MV-4-11 (cell line): ENCODE measurements around the gene NAT14.

ENCODE experiments used
- DNase-seq: peaks from one replicate; lab custom pipeline; 2025; lab: John Stamatoyannopoulos, UW

The NAT14 gene

DNA sequence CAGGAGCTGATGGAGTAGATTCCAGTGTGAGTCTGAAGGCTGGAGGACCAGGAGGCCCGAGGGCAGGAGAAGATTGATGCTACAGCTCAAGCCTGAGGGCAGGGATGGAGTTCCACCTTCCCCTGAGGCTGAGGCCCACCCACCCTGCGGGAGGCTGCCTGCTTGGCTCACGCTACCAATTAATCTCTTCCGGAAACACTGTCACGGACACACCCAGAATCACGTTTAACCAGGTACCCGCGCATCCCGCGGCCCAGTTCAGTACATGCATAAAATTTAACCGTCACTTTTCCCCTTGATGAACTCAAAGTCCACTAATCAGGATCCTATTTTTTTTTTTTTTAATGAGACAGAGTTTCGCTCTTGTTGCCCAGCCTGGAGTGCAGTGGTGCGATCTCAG, 13.7 kb upstream of the NAT14 start:
- no peak for DNase-seq

DNA sequence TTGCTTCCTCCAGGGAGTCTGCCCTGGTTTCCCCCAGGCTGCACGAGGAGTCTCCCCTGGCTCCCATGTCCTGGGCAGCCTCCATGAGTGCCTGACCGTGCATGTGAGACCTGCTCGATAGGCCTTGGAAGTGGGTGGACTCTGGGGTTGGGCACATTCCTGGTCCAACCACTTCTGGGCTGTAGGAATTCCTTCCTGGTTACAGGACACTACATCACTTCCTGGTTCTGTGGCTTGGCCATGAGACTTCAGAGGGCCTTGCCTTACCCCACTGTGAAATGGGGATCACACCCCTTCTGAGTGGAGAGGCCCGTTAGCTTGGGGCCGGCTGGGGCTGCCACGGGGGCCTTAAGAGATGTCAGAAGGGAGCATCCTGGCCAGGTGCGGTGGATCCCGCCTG, 12.5 kb upstream of the NAT14 start:
- no peak for DNase-seq

DNA sequence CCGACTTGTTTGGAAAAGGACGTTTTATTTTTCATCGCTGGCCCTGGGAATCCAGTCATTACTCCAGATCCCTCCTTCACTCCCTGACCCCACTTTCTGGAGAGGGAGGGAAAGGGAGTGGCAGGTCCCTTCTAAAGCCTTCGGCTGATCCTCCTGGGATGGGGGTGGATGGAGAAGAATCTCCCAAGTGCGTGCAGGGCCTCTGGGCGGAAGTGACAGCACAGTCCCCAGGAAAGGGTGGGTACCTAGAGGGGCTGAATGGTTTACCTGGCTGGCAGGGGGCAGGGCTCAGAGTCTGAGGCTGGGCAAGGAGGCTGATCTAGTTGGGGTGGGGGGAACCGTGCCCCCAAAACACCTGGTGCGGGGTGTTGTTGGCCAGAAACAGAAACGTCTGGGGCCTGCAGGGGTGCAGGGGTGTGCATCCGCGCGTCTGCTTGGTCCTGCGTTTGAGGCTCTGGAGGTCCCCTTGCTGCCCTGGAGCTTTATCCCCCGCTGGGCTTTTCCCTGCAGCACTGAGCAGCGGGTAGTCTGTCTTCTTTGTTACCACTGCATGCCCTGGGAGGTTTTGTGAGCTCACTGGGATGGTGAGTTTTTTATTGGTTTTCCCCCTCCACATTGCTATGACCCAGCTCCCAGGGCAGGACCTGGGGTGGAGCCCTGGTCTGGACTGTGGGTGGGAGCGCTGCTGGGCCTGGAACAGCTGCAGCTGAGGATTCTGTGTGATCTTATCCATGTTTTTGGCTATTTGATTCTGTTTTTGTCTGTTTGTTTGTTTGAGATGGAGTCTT, 11.6 kb upstream of the NAT14 start:
- no peak for DNase-seq

DNA sequence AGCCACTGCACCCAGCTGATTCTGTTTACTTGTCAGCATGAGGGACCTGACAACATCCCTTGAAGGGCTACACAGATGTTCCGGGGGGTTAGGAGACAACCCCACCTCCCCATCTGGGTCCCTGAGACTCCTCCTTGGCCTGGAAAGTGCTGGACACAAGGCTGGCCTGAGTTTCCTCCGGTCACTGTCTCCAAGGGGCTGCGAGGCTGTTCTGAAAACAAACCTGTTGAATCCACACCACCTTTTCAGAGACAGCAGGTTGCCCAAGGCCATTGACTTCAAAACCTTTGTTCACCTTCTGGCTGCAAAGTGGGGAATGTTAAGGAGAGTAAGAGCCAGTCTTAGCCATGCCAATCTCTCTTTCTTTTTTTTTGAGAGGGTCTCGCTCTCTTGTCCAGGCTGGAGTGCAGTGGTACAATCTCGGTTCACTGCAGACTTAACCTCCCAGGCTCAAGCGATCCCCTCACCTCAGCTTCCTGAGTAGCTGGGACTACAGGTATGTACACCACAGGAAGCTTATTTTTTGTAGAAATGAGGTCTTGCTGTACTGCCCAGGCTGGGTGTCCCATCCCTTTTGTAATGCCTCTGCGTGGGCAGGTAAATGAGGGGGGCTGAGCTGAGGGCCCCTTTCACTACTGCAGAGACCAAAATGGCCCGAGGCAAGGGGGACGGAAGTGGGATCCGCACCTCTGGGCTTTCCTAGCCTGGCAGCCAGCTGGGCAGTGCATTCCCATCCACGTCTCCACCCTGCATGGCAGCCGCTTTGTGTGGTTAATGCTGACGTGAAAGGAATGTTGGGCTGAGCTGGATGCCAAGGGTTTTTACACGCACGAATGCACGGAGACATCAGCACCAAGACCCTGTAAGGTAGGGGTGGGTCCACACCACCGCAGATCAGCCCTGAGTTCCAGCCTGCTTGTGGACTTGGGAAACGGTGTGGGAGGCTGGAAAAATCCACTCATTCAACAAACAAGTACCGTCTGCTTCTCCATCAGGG, 10.4 kb upstream of the NAT14 start:
- no peak for DNase-seq

DNA sequence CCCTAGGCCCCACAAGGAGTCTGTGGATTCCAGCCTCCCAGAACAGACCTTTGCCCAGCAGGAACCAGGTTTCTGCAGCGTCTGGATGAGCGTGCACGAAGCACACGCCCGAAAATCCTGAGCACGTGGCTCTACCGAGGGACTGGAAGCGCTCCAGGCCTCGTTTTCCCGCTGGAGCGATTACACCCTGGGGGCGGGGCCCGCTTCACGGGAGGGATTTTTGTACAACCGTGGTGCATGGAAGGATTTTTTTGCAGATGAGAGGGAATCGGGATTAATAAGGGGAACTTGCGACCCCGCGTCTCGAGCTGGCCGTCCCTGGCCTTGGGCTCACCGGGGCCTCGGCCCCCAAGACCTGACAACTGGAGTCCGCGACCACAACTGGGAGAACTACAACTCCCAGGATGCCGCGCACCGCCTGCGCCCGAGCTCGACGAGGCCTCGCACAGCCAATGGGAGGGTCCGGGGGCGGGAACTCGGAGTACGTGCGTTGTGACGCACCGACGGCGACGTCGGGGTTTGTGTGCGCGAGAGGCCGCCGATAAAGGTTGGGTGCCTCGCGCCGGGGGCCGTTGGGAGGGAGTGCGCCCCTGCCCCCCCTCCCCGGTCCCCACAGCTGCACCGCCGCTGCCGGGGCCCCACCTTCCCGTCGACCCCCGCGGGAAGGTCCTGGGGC, 8.8 kb upstream of the NAT14 start, which contains the start of gene ZNF628:
ZNF628 (plus strand) TSS at position 518 of the 676 bp plus-strand sequence. CDS start 3,294 bp downstream, outside the sequence.
- DNase-seq = peak; percentile 98

DNA sequence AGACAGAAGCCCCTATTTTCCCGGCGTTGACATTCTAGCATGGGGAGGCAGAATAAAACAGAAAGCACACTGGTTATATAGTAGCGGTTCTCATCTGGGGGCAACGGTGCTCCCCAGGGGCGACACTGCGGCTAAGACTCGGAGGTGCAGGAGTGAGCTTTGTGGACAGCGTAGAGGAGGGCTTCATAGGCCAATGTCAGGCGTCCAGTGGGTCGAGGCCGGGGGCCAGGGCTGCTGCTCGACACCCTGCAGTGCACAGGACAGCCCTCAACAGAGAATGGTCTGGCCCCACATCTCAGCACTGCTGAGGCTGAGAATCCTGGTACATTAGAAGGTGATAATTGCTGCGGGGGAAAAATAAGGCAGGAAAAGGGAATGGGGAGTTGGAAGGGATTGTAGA, 7.1 kb upstream of the NAT14 start:
- DNase-seq = no peak

DNA sequence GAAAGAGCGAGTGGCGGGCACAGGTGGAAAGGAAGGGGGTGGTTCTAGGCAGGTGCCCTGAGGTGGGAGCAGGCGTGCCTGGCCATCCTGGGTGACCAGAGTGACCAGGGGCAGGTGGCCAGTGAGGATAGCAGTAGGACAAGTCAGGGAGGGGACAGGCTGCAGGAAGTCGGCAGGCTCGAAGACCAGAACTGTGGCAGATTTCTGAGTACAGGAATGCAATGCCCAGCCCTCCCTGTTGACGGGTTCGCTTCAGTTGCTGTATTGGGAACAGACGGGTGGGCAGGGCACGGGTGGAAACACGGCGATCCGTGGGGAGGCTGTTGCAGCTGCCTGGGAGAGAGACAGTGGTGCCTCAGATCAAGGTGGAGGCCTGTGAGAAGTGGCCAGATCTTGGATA, 6.6 kb upstream of the NAT14 start:
- no peak for DNase-seq

DNA sequence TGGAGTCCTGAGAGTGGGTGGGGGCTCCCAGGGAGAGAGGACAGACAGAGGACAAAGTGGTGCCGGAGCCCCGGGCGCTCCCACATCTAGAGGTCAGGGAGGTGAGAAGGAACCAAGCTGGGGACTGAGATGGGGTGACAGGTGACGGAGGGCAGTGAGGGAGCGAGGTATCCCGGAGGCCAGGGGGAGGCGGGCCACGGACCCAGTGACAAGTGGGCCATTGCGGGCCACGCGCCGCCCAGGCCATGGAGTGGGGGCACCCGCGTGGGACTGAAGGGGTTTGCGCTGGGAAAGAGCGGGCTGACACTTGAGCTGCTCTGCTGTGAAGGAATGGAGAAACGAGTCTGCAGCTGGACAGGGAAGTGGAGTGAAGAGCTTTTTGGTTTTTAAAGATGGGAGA, 5.9 kb upstream of the NAT14 start:
- no peak for DNase-seq

DNA sequence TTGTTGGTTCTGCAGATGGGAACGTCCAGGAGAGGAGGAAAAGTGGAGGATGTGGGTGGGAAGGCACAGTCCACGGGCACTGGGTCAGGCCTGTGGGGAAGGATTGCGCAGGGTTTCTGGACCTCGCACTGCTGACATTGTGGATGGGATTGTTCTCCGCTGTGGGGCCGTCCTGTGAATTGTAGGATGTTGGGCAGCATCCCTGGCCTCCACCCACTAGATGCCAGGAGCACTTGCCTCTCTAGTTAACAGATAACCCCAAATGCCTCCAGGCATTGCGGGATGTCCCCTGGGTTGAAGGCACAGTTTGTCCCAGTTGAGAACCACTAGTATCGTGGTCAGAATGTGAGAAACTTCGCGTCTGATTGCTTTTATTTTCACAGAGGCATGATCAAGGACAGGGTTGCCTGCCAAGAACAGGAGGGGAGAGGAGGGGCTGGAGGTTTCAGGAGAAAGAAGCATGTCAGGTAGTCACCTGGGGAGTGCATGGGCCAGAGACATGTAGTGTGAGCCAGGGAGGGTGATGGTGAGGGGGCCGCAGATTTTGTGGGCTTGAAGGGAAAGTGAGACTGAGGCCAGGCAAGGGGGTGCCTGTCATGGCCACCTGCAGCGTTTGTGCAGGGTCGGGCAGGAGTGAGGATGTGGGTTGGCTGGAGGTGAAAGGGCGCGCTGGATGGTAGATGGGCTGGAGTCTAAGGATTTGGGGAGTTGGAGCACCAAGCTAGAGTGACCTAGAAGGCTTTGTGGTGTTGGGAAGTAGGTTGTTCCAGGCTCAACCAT, 5.3 kb upstream of the NAT14 start:
- no peak for DNase-seq

DNA sequence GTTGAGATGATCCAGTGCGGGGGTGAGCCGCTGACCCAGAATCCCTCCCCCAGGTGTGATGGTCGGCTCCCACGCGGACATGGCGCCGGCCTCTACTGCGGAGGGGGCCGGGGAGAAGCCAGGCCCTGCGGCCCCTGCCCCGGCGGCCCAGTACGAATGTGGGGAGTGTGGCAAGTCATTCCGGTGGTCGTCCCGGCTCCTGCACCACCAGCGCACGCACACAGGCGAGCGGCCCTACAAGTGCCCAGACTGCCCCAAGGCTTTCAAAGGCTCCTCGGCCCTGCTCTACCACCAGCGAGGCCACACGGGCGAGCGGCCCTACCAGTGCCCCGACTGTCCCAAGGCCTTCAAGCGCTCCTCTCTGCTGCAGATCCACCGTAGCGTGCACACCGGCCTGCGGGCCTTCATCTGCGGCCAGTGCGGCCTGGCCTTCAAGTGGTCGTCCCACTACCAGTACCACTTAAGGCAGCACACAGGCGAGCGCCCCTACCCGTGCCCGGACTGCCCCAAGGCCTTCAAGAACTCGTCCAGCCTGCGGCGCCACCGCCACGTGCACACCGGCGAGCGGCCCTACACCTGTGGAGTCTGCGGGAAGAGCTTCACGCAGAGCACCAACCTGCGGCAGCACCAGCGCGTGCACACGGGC, 3.7 kb upstream of the NAT14 start:
- DNase-seq = no peak

DNA sequence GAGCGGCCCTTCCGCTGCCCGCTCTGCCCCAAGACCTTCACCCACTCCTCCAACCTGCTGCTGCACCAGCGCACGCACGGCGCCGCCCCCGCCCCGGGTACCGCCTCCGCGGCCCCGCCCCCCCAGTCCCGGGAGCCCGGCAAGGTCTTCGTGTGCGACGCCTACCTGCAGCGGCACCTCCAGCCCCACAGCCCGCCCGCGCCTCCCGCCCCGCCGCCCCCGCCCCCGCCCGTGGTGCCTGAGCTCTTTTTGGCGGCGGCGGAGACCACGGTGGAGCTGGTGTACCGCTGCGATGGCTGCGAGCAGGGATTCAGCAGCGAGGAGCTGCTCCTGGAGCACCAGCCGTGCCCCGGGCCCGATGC, 3.2 kb upstream of the NAT14 start:
- DNase-seq = no peak

DNA sequence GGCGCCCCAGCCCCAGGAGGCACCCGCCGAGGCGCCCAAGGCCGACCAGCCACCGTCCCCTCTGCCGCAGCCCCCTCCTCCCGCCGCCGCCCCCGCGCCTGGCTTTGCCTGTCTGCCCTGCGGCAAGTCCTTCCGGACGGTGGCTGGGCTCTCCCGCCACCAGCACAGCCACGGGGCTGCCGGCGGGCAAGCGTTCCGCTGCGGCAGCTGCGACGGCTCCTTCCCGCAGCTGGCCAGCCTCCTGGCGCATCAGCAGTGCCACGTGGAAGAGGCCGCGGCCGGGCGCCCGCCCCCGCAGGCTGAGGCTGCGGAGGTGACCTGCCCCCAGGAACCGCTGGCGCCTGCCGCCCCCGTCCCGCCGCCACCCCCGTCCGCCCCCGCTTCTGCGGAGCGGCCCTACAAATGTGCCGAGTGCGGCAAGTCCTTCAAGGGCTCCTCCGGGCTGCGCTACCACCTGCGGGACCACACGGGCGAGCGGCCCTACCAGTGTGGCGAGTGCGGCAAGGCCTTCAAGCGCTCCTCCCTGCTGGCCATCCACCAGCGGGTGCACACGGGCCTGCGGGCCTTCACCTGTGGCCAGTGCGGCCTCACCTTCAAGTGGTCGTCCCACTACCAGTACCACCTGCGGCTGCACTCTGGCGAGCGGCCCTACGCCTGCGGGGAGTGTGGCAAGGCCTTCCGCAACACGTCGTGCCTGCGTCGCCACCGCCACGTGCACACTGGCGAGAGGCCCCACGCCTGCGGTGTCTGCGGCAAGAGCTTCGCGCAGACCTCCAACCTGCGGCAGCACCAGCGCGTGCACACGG, 2.6 kb upstream of the NAT14 start:
- no peak for DNase-seq

DNA sequence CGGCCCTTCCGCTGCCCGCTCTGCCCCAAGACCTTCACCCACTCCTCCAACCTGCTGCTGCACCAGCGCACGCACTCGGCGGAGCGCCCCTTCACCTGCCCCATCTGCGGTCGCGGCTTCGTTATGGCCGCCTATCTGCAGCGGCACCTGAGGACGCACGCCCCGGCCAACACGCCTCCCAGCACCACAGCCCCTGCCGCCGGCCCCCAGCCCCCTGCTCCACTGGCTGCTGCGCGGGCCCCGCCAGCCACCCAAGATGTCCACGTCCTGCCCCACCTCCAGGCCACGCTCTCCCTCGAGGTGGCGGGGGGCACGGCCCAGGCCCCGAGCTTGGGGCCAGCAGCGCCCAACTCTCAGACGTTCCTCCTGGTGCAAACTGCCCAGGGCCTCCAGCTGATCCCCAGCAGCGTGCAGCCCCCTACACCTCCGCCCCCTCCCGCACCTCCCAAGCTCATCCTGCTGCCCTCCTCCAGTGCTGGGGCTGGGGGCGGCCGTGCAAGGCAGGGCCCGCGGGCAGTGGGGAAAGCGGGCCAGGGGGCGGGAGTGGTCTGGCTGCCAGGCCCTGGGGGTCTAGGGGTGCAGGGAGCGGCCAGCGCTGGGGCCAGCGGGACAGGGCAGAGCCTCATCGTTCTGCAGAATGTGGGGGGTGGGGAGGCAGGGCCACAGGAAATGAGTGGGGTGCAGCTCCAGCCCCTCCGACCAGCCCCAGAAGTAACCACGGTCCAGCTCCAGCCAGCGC, 1.9 kb upstream of the NAT14 start:
- DNase-seq = no peak

DNA sequence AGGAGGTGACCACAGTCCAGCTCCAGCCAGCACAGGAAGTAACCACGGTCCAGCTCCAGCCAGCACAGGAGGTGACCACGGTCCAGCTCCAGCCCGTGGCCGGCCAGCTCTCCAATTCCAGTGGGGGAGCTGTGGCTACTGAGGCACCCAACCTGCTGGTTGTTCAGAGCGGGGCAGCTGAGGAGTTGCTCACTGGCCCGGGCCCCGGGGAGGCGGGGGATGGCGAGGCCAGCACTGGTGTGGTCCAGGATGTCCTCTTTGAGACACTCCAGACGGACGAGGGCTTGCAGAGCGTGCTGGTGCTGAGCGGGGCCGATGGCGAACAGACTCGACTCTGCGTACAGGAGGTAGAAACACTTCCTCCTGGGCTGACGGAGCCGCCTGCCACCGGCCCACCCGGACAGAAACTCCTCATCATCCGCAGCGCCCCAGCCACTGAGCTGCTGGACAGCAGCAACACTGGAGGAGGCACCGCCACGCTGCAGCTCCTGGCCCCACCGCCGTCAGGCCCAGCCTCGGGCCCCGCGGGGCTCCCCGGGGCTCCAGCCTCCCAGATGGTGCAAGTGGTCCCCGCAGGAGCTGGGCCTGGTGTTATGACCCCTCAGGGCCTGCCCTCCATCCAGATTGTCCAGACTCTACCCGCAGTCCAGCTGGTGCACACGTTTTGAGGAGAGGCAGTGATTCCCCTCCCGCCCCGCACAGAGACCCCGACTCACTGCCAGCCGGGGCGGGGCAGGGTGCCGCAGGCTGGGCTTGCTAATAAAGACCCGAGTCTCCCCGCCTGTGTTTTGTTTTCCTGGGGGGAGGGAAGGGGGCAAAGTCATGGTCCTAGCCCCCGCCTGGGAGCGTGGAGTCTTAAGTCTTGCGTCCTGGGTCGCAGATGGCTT, 1.0 kb upstream of the NAT14 start:
- no peak for DNase-seq

DNA sequence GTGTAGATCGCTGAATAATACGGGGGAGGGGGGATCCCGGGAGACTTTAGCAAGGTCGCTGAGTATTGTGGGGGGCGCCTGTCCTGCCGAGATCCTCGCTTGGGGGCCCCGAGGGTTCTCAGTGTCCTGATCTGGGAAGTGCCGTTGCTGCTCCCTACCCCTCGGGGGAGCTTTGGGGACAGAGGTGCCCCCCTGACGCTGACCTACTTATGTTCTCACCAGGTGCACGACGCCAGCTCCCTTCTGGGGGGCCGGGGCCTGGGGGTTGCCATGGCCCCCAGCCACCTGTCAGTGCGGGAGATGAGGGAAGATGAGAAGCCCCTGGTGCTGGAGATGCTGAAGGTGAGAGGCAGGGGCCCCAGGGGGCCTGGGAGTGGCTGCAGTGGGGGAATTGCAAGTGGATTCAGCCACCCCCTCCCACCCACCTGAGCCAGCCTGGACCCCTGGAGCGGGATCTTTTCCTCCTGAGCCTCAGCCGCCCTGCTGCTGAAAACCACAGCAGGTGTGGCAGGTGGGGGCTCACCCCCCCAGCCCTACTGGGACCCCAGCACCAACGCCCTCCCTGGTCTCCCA, 537 bp downstream of the NAT14 start:
- DNase-seq = no peak

DNA sequence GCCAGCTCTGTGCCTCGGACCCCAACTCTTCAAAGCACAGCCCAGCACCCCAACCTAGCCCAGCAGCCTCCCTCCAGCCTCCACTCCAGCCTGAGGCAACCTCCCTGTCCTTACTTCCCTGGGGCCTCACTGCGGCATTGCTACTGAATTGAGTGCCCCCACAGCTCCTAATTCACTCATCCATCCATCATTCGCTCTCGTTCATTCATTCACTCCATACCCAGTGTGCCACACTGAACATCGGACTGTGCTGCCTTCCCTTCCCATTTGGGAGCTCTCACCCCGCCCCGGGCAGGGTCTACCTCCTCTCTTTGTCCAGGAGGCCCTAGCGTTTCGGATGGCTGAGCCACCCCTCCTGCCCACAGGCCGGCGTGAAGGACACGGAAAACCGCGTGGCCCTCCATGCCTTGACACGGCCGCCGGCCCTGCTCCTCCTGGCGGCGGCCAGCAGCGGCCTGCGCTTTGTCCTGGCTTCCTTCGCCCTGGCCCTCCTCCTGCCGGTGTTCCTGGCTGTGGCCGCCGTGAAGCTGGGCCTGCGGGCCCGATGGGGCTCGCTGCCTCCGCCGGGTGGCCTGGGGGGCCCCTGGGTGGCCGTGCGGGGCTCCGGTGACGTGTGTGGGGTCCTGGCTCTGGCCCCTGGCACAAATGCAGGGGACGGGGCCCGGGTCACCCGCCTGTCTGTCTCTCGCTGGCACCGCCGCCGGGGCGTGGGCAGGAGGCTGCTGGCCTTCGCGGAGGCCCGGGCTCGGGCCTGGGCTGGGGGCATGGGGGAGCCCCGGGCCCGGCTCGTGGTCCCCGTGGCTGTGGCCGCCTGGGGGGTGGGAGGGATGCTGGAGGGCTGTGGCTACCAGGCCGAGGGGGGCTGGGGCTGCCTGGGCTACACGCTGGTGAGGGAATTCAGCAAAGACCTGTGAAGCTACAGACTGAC, 1.3 kb downstream of the NAT14 start:
- no peak for DNase-seq
